Endothelial cell (in vitro differentiated cells): ENCODE results near the gene NAA38. TPM values are rescaled to one million over a fixed set of nuclear protein-coding genes. Genes with fewer than 3 reads are reported as not detected.
A peak's percentile ranks its signal among the peaks of the same experiment; 100 is the strongest.

Experiments
- DNase-seq: peaks from one replicate; pipeline ENCODE4 v3.0.0; 2021; ENCODE audit warnings: low spot score
- H3K27ac Mint-ChIP-seq: one replicate; pipeline ENCODE4 v1.8.0; 2021; ENCODE audit warnings: mixed read lengths, inconsistent platforms; ENCODE audit not compliant: unreplicated experiment
- H3K27me3 Mint-ChIP-seq: one replicate; pipeline ENCODE4 v1.8.0; 2021; ENCODE audit warnings: mild to moderate bottlenecking, moderate library complexity, mixed read lengths, inconsistent platforms; ENCODE audit not compliant: unreplicated experiment
- H3K36me3 Mint-ChIP-seq: one replicate; pipeline ENCODE4 v1.8.0; 2021; ENCODE audit warnings: mild to moderate bottlenecking, low read depth, mixed read lengths, inconsistent platforms; ENCODE audit not compliant: unreplicated experiment
- H3K4me1 Mint-ChIP-seq: one replicate; pipeline ENCODE4 v1.8.0; 2021; ENCODE audit warnings: mild to moderate bottlenecking, mixed read lengths, inconsistent platforms; ENCODE audit not compliant: unreplicated experiment
- H3K4me3 Mint-ChIP-seq: one replicate; pipeline ENCODE4 v1.8.0; 2021; ENCODE audit warnings: mild to moderate bottlenecking, mixed read lengths, inconsistent platforms; ENCODE audit not compliant: unreplicated experiment
- H3K9me3 Mint-ChIP-seq: one replicate; pipeline ENCODE4 v1.8.0; 2021; ENCODE audit warnings: mixed read lengths, inconsistent platforms; ENCODE audit not compliant: unreplicated experiment
- total RNA-seq: library from RNA; stranded (reverse); fragmentation: NEBNext Ultra II Directional; extraction: Animal tissue kit (Norgen Biotek cat#: 25700); gene quantifications from one replicate; pipeline ENCODE4 v1.2.1, GENCODE V29; 2021; ENCODE audit not compliant: unreplicated experiment
- TF ChIP-seq, protein P1 (sequence below): fragments of 200-600 bp; sonication (generic); IDR thresholded peaks from one replicate; pipeline ENCODE4 v1.5.0; 2021; ENCODE audit warnings: antibody characterized with exemption; ENCODE audit not compliant: unreplicated experiment

NAA38 gene
- total RNA-seq, 1 donor from 2014 or later, result 97.9 TPM

DNA sequence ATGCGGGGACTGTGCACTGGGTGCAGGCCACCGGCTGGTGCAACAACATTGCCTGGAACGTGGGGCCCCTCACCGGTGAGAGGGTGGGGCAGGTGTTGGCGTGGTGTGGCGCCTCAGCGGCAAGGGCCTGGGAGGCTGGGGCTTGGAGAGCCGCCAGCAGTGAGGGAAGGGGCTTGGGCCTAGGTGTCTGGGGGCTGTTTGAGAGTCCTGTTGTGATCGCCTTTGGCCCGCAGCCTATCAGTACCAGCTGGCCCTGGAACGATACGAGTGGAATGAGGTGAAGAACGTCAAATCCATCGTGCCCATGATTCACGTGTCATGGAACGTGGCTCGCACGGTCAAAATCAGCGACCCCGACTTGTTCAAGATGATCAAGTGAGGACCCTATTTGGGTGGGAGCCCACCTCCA lies 5.1 kb downstream of the NAA38 start:
- Mint-ChIP-seq H3K27me3 (peaks cover 19% of the 10 kb centered on the region), H3K4me3 (peak overlapping the region; percentile 78), H3K4me1 (peaks cover 16% of the 10 kb centered on the region), H3K9me3 (no peaks in the 10 kb centered on the region), H3K36me3 (peaks cover 30% of the 10 kb centered on the region), H3K27ac (no peak overlapping the region)
- DNase-seq, result no peak
- TF ChIP-seq, protein P1, sequence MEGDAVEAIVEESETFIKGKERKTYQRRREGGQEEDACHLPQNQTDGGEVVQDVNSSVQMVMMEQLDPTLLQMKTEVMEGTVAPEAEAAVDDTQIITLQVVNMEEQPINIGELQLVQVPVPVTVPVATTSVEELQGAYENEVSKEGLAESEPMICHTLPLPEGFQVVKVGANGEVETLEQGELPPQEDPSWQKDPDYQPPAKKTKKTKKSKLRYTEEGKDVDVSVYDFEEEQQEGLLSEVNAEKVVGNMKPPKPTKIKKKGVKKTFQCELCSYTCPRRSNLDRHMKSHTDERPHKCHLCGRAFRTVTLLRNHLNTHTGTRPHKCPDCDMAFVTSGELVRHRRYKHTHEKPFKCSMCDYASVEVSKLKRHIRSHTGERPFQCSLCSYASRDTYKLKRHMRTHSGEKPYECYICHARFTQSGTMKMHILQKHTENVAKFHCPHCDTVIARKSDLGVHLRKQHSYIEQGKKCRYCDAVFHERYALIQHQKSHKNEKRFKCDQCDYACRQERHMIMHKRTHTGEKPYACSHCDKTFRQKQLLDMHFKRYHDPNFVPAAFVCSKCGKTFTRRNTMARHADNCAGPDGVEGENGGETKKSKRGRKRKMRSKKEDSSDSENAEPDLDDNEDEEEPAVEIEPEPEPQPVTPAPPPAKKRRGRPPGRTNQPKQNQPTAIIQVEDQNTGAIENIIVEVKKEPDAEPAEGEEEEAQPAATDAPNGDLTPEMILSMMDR, result no peak

DNA sequence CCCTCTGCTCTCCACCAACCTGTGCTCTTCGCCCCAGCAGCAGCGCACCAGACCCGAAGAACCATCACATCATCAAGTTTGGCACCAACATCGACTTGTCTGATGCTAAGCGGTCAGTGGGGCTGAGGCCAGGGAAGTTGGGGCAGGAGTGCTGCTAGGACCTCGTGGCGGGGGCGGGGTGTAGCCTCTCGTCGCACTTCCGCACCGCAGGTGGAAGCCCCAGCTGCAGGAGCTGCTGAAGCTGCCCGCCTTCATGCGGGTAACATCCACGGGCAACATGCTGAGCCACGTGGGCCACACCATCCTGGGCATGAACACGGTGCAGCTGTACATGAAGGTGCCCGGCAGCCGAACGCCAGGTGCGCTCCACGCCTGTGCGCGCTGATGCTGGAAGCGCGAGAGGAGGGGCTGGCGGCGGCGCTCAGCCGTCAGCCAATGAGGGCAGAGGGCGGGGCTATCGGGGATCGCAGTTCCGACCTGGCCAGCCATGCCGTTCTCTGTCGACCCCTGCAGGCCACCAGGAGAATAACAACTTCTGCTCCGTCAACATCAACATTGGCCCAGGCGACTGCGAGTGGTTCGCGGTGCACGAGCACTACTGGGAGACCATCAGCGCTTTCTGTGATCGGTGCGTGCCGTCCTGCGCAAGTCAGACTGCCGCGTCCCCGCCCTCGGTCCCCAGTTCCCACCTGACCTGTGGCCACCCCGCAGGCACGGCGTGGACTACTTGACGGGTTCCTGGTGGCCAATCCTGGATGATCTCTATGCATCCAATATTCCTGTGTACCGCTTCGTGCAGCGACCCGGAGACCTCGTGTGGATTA lies 5.7 kb downstream of the NAA38 start:
- peaks cover 16% of the 10 kb centered on the region for H3K4me1 Mint-ChIP-seq
- H3K9me3 Mint-ChIP-seq, result no peaks in the 10 kb centered on the region
- H3K36me3 Mint-ChIP-seq, result peaks cover 35% of the 10 kb centered on the region
- peaks cover 19% of the 10 kb centered on the region for H3K27me3 Mint-ChIP-seq
- peak overlapping the region; percentile 25 for H3K4me3 Mint-ChIP-seq
- H3K27ac Mint-ChIP-seq, result no peak overlapping the region
- DNase-seq, result peak; percentile 94
- TF ChIP-seq, protein P1, result peak; percentile 99

DNA sequence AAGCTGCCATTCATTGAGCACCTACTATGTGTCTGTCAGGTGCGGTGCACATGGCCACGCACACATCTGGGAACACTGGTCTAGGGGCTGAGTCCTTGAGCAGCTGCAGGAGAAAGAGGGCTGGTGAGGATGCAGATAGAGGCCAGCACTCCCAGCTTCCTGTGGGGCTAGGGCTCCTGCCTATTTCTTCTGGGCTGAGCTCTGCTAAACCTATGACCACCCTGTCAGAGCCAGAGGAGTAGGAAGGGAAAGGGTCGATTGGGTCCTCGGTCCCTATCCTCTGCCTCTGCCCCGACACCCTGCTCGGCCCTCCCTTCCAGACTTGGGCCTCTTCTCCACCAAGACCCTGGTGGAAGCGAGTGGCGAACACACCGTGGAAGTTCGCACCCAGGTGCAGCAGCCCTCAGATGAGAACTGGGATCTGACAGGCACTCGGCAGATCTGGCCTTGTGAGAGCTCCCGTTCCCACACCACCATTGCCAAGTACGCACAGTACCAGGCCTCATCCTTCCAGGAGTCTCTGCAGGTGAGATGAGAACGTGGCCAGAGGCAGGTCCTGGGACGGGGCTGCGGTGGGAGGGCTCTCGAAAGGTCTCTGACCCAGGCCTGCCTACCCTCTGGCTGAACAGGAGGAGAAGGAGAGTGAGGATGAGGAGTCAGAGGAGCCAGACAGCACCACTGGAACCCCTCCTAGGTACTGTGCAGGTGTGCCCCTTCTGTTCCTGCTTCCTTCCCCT lies 6.5 kb downstream of the NAA38 start:
- peaks cover 21% of the 10 kb centered on the region for H3K27me3 Mint-ChIP-seq
- H3K36me3 Mint-ChIP-seq, result peaks cover 35% of the 10 kb centered on the region
- no peak overlapping the region for H3K4me3 Mint-ChIP-seq
- H3K4me1 Mint-ChIP-seq, result peaks cover 14% of the 10 kb centered on the region
- no peak overlapping the region for H3K27ac Mint-ChIP-seq
- DNase-seq, result no peak
- no peaks in the 10 kb centered on the region for H3K9me3 Mint-ChIP-seq
- TF ChIP-seq, protein P1, result no peak

DNA sequence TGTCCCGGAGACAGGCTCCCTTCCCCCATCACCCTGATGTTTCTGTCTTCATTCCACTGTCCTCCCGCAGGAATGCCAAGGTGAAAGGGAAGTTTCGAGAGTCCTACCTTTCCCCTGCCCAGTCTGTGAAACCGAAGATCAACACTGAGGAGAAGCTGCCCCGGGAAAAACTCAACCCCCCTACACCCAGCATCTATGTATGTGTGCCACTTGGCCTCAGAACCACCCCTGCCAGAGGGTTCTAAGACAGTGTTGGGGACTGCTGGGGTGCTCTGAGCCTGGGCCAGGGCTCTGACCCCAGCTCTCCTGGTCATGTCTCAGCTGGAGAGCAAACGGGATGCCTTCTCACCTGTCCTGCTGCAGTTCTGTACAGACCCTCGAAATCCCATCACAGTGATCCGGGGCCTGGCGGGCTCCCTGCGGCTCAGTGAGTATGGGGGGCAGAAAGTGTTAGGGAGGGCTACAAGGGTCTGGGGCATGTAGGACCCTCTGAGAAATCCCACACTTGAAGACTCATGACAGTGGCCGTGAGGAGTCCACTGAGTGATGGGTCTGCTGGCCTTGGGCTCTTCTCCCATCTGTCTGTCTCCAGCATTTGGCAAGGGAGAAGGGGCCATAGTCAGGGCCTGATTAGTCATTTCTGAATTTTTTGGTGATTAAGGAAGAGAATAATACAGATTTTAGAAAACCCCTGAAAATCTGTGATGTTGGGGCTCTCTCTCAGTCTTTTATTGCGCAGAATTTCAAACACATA lies 7.4 kb downstream of the NAA38 start:
- no peaks in the 10 kb centered on the region for H3K9me3 Mint-ChIP-seq
- TF ChIP-seq, protein P1, result no peak
- H3K4me3 Mint-ChIP-seq, result peak overlapping the region; percentile 51
- H3K27me3 Mint-ChIP-seq, result peaks cover 20% of the 10 kb centered on the region
- peaks cover 35% of the 10 kb centered on the region for H3K36me3 Mint-ChIP-seq
- peaks cover 5% of the 10 kb centered on the region for H3K4me1 Mint-ChIP-seq
- no peak for DNase-seq
- H3K27ac Mint-ChIP-seq, result no peak overlapping the region
